HG03575 (cell line): Measurements from ENCODE around the gene DAGLB.
A peak's percentile ranks its signal among the peaks of the same experiment; 100 is the strongest.

Experiments
- ATAC-seq: cut with Tn5 transposase; IDR thresholded peaks from one replicate; pipeline ENCODE4 v1.9.1; 2021; ENCODE audit not compliant: unreplicated experiment, insufficient number of reproducible peaks, low FRiP score; ENCODE audit errors: extremely low read depth

Gene DAGLB, protein sequence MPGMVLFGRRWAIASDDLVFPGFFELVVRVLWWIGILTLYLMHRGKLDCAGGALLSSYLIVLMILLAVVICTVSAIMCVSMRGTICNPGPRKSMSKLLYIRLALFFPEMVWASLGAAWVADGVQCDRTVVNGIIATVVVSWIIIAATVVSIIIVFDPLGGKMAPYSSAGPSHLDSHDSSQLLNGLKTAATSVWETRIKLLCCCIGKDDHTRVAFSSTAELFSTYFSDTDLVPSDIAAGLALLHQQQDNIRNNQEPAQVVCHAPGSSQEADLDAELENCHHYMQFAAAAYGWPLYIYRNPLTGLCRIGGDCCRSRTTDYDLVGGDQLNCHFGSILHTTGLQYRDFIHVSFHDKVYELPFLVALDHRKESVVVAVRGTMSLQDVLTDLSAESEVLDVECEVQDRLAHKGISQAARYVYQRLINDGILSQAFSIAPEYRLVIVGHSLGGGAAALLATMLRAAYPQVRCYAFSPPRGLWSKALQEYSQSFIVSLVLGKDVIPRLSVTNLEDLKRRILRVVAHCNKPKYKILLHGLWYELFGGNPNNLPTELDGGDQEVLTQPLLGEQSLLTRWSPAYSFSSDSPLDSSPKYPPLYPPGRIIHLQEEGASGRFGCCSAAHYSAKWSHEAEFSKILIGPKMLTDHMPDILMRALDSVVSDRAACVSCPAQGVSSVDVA

DNA sequence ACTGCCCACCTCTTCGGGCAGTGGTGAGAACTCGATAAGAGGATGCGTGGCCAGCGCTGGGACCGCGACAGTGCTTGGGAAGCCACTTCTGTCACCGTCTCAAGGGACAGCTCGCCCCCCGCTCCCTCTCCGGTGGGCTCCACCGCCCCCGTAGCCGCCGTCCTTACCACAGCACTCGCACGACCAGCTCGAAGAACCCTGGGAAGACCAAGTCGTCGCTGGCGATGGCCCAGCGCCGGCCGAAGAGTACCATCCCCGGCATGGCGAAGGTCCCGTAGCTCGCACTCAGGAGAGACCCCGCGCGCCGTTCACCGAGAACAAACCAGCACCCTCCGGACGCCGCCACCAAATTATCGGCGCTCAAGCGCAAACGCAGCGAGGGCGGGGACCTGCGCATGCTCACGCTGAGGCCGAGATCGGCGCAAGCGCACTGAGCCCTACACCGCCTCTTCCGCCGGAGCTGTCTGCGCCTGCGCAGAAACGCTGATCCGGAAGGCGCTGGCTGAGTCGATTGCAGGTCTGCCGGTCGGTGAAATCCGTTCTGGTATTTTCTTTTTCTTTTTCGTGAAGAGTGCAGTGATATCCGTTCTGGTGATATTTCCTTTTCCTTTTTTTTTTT is at the start of gene DAGLB:
DAGLB (minus strand) TSS at position 374 of the 619 bp plus-strand sequence; CDS start at position 262, 112 bp downstream.
- peak; percentile 57 for ATAC-seq

DNA sequence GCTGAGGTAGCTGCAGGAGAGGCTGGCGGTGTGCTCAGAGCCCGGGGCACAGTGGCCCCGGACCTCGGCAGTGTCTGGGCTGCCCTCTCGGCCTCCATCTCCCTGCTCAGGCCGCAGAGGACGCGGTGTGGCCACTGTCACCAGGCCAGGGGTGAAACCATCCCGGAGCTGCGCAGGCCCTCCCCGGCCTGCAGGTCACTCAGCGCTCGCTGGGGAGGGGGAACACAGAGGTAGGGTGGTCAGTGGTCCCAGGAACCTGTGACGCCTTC is 49.8 kb upstream of the DAGLB start:
- ATAC-seq, result no peak

DNA sequence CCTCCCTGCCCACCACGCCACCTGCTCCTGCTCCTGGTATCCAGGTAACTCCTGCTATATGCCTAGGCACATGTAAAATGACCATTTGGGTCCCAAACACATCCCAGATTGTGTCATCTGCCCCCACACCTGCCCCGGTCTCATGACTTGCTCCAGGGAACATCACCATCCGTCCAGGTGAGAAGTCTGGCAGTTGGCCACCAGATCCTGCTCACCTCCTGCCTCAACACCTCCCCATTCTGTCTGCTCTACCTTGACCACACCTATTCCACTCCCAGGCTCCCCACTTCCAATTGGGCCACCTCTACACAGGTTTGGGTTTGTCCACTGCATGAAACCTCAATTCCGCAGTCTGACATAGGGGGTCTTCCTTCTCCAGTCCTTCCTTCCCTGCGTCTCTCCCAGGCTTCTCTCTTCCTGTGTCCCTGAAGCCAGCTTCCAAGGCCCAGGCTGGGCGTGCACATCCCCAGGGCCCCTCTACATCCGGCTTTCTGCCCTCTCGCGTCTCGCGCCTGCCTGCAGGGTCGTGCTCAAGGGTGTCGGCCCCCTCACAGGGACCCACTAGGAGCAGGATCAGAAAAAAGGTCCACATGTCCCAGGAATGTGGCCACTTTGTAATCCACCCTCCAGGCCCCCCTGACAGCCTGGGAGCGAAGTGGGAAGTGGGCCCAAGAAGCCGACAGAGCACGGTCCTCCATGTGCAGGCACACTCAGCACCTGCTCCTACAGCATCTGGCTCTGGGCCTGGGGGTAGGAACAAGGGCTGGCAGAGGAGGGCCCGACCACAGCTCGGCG is 49.3 kb upstream of the DAGLB start:
- ATAC-seq, result no peak

DNA sequence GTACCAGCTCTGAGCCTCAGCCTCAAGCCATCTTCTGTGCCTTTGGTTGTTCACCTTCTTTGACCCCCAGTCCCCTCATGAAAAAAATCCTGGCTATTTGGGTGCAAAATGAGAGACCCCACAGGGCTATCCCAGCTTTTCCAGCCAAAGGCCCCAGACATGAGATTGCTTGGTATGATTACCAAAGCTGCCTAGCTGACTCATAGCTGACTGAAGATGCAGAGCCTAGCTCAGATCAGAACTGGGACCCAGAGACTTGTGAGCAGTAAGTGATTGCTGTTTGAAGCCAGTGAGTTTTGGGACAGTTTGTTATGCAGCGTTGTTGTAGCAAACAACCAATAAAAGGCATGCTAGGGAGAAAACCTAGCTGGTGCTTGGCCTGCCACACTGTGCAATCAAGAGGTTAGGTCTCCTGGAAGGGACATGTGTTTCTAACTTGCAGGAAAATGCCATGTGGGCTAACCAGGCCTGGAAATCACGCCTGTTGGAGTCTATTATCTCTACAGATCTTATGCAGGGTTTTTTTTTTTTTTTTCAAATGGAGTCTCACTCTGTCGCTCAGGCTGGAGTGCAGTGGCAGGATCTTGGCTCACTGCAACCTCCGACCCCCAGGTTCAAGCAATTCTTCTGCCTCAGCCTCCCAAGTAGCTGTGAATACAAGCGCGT is 48.0 kb upstream of the DAGLB start:
- no peak for ATAC-seq

DNA sequence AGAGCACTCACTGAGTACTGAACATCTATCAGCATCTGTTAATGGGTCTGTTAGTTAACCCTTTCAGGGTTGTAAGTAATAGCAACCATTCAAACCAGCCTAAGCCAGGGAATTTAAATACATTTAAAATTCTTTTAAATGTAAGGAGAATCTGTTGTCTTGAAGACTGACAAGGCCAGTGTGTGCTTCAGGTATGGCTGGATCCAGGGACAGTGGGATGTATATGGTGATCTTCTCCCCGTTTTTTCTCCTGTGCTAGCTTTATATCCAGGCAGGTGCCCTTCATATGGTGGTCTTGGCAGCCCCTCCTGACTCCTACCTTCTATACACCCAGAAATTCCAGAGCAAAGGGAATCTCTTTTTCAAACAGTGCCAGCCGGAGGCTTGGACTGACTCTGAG is 46.6 kb upstream of the DAGLB start:
- no peak for ATAC-seq

DNA sequence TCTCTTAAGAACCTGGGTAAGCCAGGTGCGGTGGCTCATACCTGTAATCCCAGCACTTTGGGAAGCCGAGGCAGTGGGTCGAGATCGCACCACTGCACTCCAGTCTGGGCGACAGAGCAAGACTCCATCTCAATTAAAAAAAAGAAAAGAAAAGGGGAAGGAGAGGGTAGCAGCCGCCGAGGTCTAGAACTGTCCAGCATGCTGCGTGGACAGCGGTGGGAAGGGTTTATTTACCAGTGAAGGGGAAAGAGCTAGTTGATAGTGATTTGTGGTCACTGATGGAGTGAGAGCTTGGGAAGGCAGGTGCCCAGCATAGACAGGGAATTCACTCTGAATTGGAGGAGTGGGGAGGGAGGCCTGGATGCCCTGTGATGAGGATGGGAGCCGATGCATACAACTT is 43.4 kb upstream of the DAGLB start:
- ATAC-seq, result no peak

DNA sequence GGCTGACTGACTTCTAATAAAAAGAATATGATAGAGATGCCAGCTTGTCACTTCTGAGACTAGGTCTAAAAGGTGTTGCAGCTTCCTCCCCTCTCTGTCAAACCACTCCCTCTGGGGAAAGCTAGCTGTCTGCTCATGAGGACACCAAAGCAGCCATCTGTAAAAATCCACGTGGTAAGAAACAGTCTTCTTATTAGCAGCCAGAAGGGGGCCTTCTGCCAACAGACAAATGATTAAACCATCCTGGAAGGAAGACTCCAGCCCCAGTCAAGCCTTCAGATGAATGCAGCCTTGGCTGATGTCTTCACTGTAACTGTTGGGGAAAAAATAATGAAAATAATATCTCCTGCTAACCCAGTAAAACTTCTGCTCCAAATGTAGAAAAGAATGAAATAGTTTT is 41.9 kb upstream of the DAGLB start:
- ATAC-seq, result no peak

DNA sequence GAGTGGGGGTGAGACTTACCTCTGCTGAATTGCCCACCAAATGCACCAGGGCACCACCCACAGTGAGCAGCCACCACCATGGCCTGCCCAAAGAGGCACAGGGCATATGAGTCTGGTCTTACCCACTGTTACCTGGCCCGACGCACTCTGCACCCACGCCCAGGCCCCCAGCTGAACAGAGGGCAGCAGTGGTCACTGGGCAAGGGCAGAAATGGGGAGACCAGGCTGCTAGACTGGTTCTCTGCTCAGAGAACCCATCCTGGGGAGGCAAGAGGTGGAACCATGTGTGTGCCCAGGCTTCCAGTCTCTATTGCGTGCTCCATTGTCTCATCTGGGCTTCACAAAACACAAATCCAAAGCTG is 39.4 kb upstream of the DAGLB start:
- no peak for ATAC-seq

DNA sequence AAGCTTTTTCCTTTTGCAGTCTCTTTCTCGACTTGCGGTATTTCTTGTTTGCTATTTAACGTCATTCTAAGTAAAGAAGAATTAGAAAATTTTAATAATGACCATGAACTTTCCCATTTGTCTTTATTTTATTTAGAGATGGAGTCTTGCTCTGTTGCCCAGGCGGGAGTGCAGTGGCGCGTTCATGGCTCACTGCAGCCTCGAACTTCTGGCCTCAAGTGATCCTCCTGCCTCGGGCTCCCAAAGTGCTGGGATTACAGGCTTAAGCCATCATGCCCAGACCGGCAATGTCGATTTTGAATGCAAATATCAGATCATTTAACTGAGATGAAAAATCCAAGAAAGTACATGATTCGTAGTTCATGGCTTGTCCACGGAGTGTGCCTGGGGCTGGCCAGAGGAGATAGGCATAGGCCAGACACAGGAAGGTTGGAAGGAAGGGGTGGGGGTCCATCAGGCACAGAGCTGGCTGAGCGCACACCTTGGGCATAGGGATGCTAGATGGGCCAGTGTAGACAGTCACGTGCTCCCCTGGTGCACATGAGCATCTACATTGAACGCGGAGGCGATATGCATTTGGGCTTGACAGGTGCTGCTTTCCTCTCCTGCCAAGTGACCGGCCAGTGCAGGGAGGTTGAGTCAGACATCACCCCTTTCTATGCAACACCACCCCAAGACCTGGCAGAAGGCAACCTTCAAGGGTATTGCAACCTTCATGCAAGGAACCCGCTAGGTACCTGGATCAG is 38.9 kb upstream of the DAGLB start:
- no peak for ATAC-seq

DNA sequence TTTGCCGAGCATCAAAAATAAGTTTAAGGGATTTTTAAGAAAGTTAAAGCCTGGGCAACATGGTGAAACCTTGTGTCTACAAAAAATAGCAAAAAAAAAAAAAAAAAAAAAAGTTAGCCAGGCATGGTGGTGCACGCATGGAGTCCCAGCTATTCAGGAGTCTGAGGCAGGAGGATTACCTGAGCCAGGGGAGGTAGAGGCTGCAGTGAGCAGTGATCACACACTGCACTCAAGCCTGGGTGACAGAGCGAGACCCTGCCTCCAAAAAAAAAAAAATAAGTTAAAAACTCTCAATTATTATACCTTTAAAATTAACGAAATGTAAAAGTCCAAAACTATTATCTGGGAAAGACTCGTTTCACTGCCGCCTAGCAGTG is 35.0 kb upstream of the DAGLB start:
- ATAC-seq, result no peak

DNA sequence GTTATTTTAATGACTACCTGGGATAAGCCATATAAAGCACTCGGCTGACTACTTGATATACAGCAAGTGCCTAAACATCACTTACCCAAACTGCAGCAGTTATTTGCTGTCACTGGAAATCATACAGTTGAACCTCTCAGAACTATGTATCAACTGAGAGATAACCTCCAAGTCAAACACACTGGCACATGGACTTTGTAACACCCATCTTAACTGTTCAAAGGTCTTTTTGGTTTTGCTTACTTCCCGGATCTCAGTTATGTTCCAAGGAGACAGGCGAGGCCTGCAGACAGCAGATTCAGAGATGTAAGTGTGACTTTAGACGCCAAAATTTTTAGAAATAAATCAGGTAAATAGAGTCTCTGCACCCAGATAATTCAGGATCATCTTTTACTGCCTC is 34.6 kb upstream of the DAGLB start:
- ATAC-seq, result no peak

DNA sequence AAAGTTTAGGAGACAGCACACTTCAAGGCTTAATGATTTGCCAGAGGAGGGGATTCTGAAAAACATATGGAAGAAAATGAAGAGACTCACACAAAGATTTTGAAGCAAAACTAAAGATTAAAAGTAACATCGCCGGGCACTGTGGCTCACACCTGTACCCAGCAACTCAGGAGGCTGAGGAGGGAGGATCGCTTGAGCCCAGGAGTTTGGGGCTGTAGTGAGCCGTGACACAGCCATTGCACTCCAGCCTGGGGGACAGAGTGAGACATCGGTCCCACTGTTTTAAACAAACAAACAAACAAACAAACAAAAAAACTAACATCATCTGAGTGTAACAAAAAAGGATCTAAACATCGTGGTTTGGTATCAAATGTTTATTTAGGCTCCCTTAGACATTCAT is 33.7 kb upstream of the DAGLB start:
- ATAC-seq, result no peak

DNA sequence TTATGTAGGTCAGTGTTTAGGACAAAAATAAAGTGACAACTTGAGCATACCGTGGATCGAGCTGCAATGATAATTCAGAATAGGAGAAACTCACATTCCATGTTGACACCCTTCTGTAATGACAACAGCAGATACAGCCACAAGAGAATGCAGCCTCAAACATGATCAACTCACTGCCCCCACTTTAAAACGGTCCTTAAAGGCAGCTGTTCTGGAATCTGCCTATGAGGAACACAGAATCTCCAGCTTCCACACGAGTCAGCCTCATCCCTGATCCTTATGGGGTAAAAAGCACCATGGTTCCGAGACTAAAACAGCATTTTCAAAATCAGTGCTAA is 32.5 kb upstream of the DAGLB start:
- no peak for ATAC-seq

DNA sequence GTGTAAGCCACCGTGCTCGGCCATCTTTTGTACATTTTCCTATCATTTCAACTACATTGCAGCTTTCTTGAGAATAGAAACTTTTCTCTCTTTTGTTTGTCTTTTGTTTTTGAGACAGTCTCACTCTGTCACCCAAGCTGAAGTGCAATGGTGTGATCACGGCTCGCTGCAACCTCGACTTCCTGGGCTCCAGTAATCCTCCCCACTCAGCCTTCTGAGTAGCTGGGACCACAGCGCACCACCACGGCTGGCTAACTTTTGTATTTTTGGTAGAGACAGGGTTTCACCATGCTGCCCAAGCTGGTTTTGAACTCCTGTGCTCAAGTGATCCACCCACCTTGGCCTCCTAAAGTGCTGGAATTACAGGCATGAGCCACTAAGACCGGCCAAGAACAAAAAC is 31.3 kb upstream of the DAGLB start:
- ATAC-seq, result no peak

DNA sequence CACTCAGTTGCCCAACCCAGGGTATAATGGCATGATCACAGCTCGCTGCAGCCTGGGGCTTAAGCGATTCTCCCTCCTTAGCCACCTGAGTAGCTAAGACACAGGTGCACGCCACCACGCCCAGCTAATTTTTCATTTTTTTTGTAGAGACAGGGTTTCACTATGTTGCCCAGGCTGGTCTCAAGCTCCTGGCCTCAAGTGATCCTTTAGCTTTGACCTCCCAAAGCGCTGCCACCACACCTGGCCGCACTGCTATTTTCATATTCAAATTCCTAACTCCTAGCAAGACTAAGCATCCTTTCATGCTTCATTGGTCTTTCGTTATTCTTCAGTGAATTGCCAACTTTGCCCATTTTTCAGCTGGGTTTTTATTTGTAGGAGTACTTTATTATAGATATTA is 30.4 kb upstream of the DAGLB start:
- no peak for ATAC-seq

DNA sequence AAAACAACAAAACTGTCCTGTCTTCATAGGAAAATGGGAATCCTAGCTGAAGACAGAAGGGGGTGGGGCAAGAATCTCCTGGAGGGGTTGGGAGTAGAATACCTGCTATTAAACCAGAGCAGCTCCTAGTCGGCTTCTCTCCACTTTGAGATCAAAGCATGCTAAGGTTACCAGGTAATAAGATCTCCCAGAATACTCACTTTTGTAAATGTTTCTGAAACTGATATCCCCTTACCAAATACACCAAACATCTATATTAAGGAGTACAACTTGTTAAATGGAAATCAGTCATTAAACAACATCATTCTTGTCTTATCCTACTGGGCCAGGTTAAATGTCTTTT is 29.5 kb upstream of the DAGLB start:
- no peak for ATAC-seq

DNA sequence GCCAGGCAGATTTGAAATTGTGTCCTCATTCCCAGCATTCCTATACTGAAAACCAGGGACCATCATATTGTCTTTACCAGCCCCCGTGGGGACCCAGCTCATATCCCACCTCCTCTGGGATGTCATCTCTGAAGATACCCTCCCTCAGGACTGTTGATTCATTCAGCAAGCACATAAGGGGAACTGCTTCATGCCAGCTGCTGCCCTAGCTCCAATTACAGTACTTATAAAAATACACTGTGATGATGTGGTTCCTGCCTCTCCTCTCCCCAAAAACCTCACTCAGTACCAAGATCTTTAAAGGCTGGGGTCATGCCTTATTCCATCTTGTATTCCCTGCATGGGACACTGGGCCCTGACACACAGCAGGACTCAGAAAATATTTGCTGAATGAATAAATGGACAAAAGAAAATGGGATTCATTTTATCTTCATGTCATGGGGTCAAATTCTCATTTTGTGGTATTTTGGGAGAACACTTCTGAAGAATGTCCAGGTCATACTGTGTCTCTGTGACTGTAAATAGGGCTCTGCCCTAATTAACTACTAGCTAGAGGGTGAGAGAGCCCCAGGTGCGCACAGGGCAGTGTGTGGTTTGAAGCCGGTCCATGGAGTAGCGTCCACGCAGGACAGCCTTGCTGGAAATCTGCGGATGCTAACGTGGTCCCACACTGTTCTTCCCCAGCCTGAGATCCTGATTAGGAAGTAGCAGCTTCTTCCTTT is 29.0 kb upstream of the DAGLB start:
- no peak for ATAC-seq

DNA sequence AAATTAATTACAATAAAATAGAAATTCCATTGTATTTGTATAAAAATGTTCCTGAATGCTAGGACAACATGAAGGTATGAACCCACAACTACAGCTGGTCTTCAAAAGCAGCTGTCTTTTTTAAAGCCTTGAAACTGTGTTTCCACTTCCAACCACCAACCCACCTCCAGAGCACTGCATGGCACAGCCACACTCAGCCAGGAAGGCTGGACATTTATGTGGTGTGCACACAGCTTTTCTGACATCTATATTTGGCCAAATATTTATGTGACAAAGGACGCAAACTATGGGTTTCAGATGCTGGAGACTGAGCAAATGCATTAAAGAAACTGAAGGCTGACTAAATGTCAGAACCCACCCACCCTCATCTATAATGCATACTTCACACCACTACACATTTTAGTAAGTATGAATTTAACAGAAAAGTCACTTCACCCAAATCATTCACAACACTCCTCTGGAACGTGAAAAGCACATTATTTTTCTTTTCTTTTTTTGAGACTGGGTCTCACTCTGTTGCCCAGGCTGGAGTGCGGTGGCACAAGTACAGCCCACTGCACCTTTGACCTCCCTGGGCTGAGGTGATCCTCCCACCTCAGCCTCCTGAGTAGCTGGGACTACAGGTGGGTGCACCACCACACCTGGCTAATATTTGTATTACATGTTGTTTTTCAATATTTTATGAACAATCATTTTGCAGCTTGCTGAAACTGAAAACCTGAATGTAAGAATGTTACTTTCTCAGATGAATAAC is 27.9 kb upstream of the DAGLB start:
- no peak for ATAC-seq
